Neural cell (in vitro differentiated cells): ENCODE results near the gene CATSPERD. TPM values are rescaled to one million over a fixed set of nuclear protein-coding genes. Genes with fewer than 3 reads are reported as not detected.

Experiments used
- H2AFZ ChIP-seq: fragments of 200-600, 300-800 bp; sonication (generic), shearing (Covaris generic); 2 replicates; pipeline ENCODE4 v1.6.0; 2014; ENCODE audit warnings: low read depth, mild to moderate bottlenecking, antibody characterized with exemption, low read length, moderate library complexity
- H3F3A ChIP-seq: fragments of 200-600 bp; shearing (Covaris generic); 2 replicates; pipeline ENCODE4 v1.6.1; 2016; ENCODE audit warnings: mild to moderate bottlenecking, moderate library complexity, mixed read lengths, antibody characterized with exemption, low read length; ENCODE audit not compliant: insufficient read depth, poor library complexity, severe bottlenecking
- H3K27ac ChIP-seq: fragments of 200-600, 300-800 bp; sonication (generic), shearing (Covaris generic); 2 replicates; pipeline ENCODE4 v1.5.1; 2014; ENCODE audit warnings: mild to moderate bottlenecking, low read length, moderate library complexity
- H3K27me3 ChIP-seq: fragments of 300-800, 200-600 bp; sonication (generic), shearing (Covaris generic); 2 replicates; pipeline ENCODE4 v1.6.0; 2014; ENCODE audit warnings: mild to moderate bottlenecking, low read depth, low read length, moderate library complexity; ENCODE audit not compliant: insufficient read depth
- H3K36me3 ChIP-seq: fragments of 300-800, 200-600 bp; sonication (generic), shearing (Covaris generic); 2 replicates; pipeline ENCODE4 v1.5.1; 2014; ENCODE audit warnings: mild to moderate bottlenecking, antibody characterized with exemption, low read length, moderate library complexity; ENCODE audit not compliant: insufficient read depth
- H3K4me2 ChIP-seq: fragments of 300-800, 200-600 bp; sonication (generic), shearing (Covaris generic); 2 replicates; pipeline ENCODE4 v1.6.0; 2014; ENCODE audit warnings: mild to moderate bottlenecking, low read length
- H3K4me3 ChIP-seq: fragments of 300-800, 200-600 bp; sonication (generic), shearing (Covaris generic); 2 replicates; pipeline ENCODE4 v1.5.1; 2014; ENCODE audit warnings: mild to moderate bottlenecking, low read length, moderate library complexity
- H3K79me2 ChIP-seq: fragments of 200-600 bp; shearing (Covaris generic); replicated peaks from 2 replicates; pipeline ENCODE4 v1.6.0; 2014; ENCODE audit warnings: mild to moderate bottlenecking, low read length, moderate library complexity; ENCODE audit not compliant: insufficient read depth
- H3K9ac ChIP-seq: fragments of 300-800, 200-600 bp; sonication (generic), shearing (Covaris generic); 2 replicates; pipeline ENCODE4 v1.6.1; 2016; ENCODE audit warnings: mild to moderate bottlenecking, low read length, mixed read lengths
- H3K9me2 ChIP-seq: fragments of 200-600 bp; shearing (Covaris generic); 2 replicates; pipeline ENCODE4 v1.6.1; 2016; ENCODE audit warnings: mild to moderate bottlenecking, low read length, mixed read lengths; ENCODE audit not compliant: insufficient read depth
- H3K9me3 ChIP-seq: fragments of 200-600, 300-800 bp; sonication (generic), shearing (Covaris generic); 2 replicates; pipeline ENCODE4 v1.6.1; 2016; ENCODE audit warnings: mild to moderate bottlenecking, mixed run types, low read length, moderate library complexity, mixed read lengths
- H4K20me1 ChIP-seq: fragments of 200-600 bp; shearing (Covaris generic); 2 replicates; pipeline ENCODE4 v1.6.1; 2016; ENCODE audit warnings: mild to moderate bottlenecking, mixed run types; ENCODE audit not compliant: insufficient read depth
- EP300 ChIP-seq: fragments of 450-650 bp; conservative IDR thresholded peaks from 2 replicates; pipeline ENCODE4 v1.6.1; 2014; ENCODE audit warnings: antibody characterized with exemption, mild to moderate bottlenecking, moderate library complexity; ENCODE audit not compliant: poor library complexity, severe bottlenecking
- EZH2 ChIP-seq: fragments of 200-600, 300-800 bp; shearing (Covaris generic), sonication (generic); IDR thresholded peaks from 2 replicates; pipeline ENCODE4 v1.6.1; 2014; ENCODE audit warnings: antibody characterized with exemption, low read length, borderline replicate concordance, mild to moderate bottlenecking; ENCODE audit not compliant: insufficient read depth, poor library complexity, severe bottlenecking
- MXI1 ChIP-seq: fragments of 450-650 bp; conservative IDR thresholded peaks from 2 replicates; pipeline ENCODE4 v1.6.1; 2014; ENCODE audit warnings: antibody characterized with exemption, mild to moderate bottlenecking; ENCODE audit not compliant: poor library complexity, severe bottlenecking
- POLR2AphosphoS5 ChIP-seq: IDR thresholded peaks from 2 replicates; pipeline ENCODE4 v1.6.1; 2012
- RAD21 ChIP-seq: fragments of 450-650 bp; conservative IDR thresholded peaks from 2 replicates; pipeline ENCODE4 v1.6.1; 2014; ENCODE audit warnings: antibody characterized with exemption, mild to moderate bottlenecking, moderate library complexity
- SMC3 ChIP-seq: fragments of 450-650 bp; conservative IDR thresholded peaks from 2 replicates; pipeline ENCODE4 v1.6.1; 2014; ENCODE audit warnings: antibody characterized with exemption, mild to moderate bottlenecking, moderate library complexity; ENCODE audit not compliant: poor library complexity
- TAF1 ChIP-seq: IDR thresholded peaks from 2 replicates; pipeline ENCODE4 v1.6.1; 2012; ENCODE audit warnings: low read depth
- polyA plus RNA-seq: library from polyadenylated mRNA; depleted of rRNA; stranded (reverse); fragments of >200 nt; gene quantifications from 2 replicates; pipeline ENCODE4 v1.2.3, GENCODE V29; 2014
- TF ChIP-seq, protein P1 (sequence below): IDR thresholded peaks from 2 replicates; pipeline ENCODE4 v1.6.1; 2012; ENCODE audit warnings: borderline replicate concordance
- TF ChIP-seq, protein P2 (sequence below): fragments of 450-650 bp; IDR thresholded peaks from 2 replicates; pipeline ENCODE4 v1.5.1; 2014; ENCODE audit warnings: antibody characterized with exemption, mild to moderate bottlenecking, moderate library complexity; ENCODE audit not compliant: poor library complexity, severe bottlenecking

The CATSPERD gene
- polyA plus RNA-seq, 1 donor from 2014 or later: not detected

GRCh38 chr19:5826531-5827341 lies 106.3 kb downstream of the CATSPERD start (continued):
- TF ChIP-seq RAD21: no peak

DNA sequence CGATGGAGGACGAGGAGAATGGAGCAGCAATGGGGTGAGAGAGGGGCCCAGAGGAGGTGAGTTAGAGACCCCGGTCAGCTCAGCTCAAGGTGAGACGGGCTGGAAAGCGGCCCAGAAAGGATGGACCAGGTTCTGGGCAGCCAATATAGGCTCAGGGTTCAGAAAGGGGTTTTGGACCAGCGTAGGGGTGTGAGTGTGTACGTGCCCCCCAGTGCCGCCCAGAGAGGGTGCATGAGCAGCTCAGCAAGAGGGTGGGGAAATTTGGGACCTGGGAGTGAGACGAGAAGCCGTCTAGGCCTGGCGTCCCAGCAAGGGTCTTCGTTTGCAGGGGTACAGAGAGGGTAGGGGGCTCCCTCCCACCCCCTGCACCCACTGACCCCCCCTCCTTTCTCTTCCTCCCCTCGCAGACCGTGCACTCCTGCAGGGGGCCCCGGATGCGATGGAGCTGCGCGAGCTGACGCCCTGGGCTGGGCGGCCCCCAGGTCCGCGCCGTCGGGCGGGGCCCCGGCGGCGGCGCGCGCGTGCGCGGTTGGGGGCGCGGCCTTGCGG lies 107.0 kb downstream of the CATSPERD start:
- Histone ChIP-seq H3K9me2 (no peaks in the 10 kb centered on the region), H3K4me2 (no peak overlapping the region), H3K9me3 (no peaks in the 10 kb centered on the region), H3K27ac (peak overlapping the region; percentile 28), H2AFZ (no peak overlapping the region), H3K79me2 (no peaks in the 10 kb centered on the region), H3K4me3 (peak overlapping the region; percentile 60), H4K20me1 (no peaks in the 10 kb centered on the region), H3K36me3 (no peaks in the 10 kb centered on the region), H3F3A (no peaks in the 10 kb centered on the region), H3K27me3 (no peaks in the 10 kb centered on the region), H3K9ac (peak overlapping the region; percentile 69)
- TF ChIP-seq SMC3: no peak
- TF ChIP-seq TAF1: no peak
- no peak for TF ChIP-seq EZH2
- no peak for TF ChIP-seq RAD21
- TF ChIP-seq, protein P1, sequence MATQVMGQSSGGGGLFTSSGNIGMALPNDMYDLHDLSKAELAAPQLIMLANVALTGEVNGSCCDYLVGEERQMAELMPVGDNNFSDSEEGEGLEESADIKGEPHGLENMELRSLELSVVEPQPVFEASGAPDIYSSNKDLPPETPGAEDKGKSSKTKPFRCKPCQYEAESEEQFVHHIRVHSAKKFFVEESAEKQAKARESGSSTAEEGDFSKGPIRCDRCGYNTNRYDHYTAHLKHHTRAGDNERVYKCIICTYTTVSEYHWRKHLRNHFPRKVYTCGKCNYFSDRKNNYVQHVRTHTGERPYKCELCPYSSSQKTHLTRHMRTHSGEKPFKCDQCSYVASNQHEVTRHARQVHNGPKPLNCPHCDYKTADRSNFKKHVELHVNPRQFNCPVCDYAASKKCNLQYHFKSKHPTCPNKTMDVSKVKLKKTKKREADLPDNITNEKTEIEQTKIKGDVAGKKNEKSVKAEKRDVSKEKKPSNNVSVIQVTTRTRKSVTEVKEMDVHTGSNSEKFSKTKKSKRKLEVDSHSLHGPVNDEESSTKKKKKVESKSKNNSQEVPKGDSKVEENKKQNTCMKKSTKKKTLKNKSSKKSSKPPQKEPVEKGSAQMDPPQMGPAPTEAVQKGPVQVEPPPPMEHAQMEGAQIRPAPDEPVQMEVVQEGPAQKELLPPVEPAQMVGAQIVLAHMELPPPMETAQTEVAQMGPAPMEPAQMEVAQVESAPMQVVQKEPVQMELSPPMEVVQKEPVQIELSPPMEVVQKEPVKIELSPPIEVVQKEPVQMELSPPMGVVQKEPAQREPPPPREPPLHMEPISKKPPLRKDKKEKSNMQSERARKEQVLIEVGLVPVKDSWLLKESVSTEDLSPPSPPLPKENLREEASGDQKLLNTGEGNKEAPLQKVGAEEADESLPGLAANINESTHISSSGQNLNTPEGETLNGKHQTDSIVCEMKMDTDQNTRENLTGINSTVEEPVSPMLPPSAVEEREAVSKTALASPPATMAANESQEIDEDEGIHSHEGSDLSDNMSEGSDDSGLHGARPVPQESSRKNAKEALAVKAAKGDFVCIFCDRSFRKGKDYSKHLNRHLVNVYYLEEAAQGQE: no peak
- no peak for TF ChIP-seq POLR2AphosphoS5
- TF ChIP-seq, protein P2, sequence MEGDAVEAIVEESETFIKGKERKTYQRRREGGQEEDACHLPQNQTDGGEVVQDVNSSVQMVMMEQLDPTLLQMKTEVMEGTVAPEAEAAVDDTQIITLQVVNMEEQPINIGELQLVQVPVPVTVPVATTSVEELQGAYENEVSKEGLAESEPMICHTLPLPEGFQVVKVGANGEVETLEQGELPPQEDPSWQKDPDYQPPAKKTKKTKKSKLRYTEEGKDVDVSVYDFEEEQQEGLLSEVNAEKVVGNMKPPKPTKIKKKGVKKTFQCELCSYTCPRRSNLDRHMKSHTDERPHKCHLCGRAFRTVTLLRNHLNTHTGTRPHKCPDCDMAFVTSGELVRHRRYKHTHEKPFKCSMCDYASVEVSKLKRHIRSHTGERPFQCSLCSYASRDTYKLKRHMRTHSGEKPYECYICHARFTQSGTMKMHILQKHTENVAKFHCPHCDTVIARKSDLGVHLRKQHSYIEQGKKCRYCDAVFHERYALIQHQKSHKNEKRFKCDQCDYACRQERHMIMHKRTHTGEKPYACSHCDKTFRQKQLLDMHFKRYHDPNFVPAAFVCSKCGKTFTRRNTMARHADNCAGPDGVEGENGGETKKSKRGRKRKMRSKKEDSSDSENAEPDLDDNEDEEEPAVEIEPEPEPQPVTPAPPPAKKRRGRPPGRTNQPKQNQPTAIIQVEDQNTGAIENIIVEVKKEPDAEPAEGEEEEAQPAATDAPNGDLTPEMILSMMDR: no peak
- no peak for TF ChIP-seq MXI1
- TF ChIP-seq EP300: no peak
